GM23248 (cell line): ENCODE measurements around the gene KMT2A.
"Not testable (repeated sequence)": the region's sequence is repeated elsewhere in the genome, so short reads cannot be mapped to it uniquely, and the experiment has no call there.

ENCODE experiments used
- EZH2 ChIP-seq: fragments of 200-600 bp; sonication (generic); IDR thresholded peaks from 2 replicates; pipeline ENCODE4 v1.6.1; 2018; ENCODE audit warnings: antibody characterized with exemption, mild to moderate bottlenecking; ENCODE audit not compliant: insufficient read depth, poor library complexity, severe bottlenecking
- EZH2phosphoT487 ChIP-seq: fragments of 200-600 bp; sonication (generic); IDR thresholded peaks from 2 replicates; pipeline ENCODE4 v1.6.1; 2018; ENCODE audit warnings: antibody characterized with exemption, moderate library complexity, mild to moderate bottlenecking, low read depth; ENCODE audit not compliant: insufficient read depth

DNA sequence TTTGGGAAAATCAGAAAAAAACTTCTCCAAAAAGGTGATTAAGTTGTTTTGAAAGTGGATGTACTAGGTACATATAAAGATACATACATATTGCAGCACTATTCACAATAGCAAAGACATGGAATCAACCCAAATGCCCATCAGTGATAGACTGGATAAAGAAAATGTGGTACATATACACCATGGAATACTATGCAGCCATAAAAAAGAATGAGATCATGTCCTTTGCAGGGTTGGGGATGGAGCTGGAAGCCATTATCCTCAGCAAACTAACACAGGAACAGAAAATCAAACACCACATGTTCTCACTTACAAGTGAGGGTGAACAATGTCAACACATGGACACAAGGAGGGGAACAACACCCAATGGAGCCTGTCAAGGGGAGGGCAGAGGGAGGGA lies 19.4 kb upstream of the KMT2A start:
- TF ChIP-seq EZH2, EZH2phosphoT487: not testable (repeated sequence)
